HG03095 (cell line): Measurements from ENCODE around the gene CHRM2.

Experiments
- ATAC-seq: cut with Tn5 transposase; IDR thresholded peaks from one replicate; pipeline ENCODE4 v1.9.1; 2021; ENCODE audit warnings: moderate library complexity; ENCODE audit not compliant: unreplicated experiment

The CHRM2 gene

GRCh38 chr7:137018468-137018867 is 150.0 kb downstream of the CHRM2 start:
- no peak for ATAC-seq

- ATAC-seq = no peak
Measured at GRCh38 chr7:137020351-137020750, 151.9 kb downstream of the CHRM2 start.

- ATAC-seq = no peak
Measured at GRCh38 chr7:137025469-137026175, 157.2 kb downstream of the CHRM2 start.

- ATAC-seq = no peak
Measured at GRCh38 chr7:137026176-137026500, 157.7 kb downstream of the CHRM2 start.

GRCh38 chr7:137032436-137032835 is 164.0 kb downstream of the CHRM2 start:
- no peak for ATAC-seq

GRCh38 chr7:137036768-137037167 is 168.3 kb downstream of the CHRM2 start:
- no peak for ATAC-seq

- no peak for ATAC-seq
Measured at GRCh38 chr7:137038706-137039105, 170.3 kb downstream of the CHRM2 start.

GRCh38 chr7:137040745-137041144 is 172.3 kb downstream of the CHRM2 start:
- no peak for ATAC-seq

- no peak for ATAC-seq
Measured at GRCh38 chr7:137045573-137045972, 177.1 kb downstream of the CHRM2 start.

- ATAC-seq = no peak
Measured at GRCh38 chr7:137069249-137069963, 201.0 kb downstream of the CHRM2 start.
